Glomerular visceral epithelial cell (primary cell): ENCODE measurements around the gene AMOTL1.
A peak's percentile ranks its signal among the peaks of the same experiment; 100 is the strongest.

Experiments used
- DNase-seq: peaks from one replicate; pipeline ENCODE4 v3.0.0-alpha.2; 2016; ENCODE audit errors: extremely low spot score

Gene AMOTL1

DNA sequence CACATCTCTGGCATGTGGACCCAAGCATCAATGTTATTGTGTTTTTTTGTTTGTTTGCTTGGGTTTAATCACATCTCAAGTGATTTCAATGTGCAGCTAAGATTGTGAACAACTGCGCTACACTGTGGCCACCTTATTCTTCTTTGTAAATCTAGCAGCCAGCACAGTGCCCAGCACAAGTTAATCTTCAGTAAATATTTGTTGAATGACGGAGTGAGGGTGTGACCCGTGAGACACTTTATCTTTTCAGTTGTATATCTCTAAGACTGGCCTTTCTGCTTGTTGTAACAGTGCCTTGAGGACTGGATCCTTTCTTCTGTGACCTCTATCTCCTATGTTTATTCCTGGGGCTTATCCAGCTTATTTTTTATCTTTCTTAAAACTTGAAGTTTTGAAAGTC, 21.4 kb upstream of the AMOTL1 start:
- no peak for DNase-seq

DNA sequence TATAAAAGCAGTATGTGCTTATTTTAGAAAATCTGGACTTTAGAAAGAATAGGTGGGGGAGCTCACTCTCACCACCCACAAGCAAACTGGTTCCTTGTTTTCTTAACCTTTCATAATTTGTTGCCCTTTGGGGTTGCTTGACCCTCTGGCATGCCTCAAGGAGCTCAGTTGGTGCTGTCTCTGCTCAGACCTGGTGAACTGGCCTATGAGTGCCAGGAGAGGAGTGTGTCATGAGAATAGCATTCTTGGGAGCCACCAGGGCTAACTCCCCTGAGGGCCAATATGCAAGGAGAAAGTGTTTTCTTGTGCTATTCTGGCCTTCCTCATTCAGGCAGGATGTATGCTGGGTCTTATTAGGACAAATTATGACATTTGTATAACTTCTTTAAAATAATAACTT, 21.0 kb upstream of the AMOTL1 start:
- no peak for DNase-seq

DNA sequence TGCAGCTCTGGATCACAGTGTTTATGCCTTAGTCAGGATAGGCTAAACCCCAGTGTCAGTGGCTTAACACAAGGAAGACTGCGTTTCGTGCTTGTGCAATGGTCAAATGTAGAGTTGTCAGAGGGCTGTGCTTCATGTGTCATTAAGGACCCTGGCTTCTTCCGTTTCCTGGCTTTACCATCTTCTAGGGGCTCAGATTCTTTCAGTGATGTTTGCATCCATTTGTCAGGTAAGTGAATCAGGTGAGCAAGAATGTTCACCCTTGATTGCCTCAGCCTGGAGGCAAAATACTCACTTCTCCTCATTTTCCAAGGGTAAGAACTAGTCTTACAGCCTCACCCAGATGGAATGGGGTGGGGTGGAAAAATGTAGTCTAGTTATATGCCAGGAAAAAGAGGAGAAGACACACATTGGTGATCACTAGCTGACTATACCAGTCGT, 20.5 kb upstream of the AMOTL1 start:
- no peak for DNase-seq

DNA sequence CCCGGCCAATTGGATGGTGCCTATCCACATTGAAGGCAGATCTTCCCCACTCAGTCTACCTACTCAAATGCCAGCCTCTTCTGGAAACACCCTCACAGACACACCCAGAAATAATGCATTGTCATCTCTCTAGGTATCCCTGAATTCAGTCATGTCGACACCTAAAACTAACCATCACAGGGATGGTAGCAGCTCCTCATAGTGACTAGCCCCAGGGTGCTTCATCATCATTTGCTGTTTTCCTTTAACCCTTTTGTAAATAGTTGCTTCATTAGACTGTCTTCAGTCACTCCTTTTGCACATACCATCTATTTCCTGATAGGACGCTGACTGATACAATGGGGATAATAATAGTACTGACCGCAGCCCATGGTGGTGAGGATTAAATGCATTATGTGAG, 18.8 kb upstream of the AMOTL1 start:
- DNase-seq, result no peak

DNA sequence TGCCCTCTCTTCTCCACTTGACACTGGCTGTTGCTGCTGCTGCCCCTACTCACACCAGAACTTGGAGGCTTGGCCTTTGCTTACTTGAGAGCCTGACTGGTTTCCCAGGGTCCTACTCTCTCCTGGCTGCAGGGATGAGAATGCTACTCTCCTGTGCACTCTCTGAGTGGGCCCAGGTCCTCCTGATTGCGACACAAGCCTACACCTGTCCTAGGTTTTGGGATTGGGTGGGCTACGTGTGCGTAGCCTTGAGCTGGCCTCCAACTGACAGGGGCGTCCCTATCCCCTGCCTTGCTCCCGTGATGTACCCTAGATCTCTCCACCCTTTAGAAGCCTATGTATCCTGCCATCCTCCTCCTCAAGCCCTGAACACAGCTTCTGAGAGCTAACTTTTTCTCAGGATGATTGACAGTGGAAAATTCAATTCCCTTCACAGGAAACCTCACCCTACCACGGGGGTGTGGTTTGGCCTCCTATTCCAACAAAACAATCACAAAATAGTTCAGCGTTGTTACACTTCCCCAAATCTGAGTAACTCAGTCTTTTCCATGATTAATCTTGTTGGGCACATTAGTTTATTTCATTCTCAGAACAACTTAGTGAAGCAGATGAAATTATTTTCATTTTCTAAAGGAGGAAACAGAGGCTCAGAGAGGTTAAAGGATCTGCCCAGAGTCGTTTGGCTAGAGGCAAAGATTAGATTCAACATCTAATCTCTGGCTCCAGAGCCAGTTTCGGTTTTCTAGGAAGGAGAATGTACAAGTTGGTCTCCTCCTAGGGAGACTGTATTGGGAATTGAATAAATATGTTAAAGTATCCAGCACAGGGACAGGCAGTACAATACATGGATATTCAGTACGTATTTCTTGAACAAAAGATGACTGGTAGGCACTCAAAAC, 17.6 kb upstream of the AMOTL1 start:
- DNase-seq, result no peak

DNA sequence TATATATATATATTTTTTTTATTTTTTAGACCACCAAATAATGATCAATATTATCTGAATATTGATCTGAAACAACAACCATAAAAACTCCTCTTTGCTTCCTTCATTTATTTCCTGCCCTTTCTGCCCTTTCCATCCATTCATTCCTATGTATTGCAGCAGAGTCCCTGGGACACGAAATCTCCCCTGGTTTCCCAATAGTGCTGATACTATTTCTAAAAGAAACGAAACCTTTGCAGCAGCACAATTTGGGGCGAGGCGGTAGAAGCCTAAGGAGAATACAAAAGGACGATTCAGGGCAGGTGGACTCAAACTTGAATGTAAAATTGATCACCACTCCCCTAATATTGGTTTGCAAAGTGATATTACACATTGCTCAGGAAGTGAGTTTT, 16.9 kb upstream of the AMOTL1 start:
- no peak for DNase-seq

DNA sequence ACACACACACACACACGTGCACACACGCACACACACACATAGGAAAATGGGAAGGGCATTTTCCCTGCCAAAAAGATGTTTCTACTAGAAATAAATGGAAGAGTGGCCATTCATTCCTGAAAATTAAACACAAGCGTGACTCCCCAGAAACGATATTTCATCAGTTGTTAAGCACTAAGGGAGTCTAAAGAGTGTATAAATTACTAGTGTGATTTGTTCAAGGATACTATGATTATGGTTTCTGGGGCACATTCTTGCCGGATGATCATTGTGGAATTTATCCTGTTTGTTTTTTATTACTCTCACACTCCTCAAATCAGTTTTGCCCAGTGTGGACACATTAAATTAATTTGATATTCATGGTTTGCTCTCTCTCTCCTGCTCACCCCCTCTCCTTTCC, 16.4 kb upstream of the AMOTL1 start:
- DNase-seq, result no peak

DNA sequence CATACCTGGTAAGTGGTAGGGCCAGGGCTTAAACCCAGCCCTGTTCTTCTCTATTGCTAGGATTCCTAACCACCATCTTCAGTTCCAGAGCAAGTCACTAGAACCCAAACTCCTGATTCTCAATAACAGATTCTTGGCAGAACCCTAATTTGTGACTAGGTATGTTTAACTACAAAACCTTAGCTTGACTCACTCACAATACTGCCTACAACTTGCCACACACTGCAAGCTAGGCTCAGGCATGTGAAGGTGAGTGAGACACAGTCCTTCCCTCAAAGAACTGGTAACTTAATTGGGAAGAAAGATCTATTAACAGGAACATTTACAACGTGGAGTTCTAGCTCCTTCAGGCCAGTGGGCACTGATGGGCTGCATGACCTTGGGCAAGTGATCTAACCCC, 14.5 kb upstream of the AMOTL1 start:
- DNase-seq, result no peak

DNA sequence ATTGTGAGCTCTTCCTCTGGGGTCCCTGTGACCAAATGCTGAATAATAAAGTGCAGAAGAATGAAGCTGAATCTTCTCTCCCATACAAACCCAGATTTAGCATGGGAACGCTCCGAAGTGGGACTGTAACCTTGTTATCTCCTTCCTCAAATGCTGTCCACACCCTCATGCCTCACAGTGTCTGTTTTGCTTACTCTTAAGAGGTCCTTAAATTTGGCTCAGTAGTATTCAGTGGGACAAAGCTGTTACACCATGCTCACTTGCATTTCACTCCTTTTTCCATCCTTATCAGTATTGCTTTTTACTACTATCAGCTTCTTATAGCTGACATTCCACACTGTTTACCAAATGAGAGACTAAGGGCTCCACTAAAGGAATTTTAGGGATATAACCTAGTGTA, 13.8 kb upstream of the AMOTL1 start:
- DNase-seq, result no peak

DNA sequence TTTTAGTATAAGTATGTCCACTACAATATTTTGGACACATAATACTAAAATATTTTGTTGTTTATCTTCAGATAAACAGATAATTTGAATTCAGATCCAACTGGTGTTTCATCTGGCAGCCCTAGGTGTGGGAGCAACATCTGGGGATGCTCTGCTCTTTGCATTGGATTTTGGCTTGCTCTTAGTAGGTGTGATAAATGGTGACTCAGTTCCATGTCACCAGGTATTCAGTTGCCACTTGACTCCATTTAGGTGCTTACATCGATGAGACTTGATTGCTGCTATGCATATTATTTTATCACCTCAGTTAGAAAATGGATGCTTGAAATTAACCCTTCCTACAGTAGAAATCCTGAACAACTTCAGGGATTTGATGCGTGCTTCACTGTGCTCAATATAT, 13.3 kb upstream of the AMOTL1 start:
- no peak for DNase-seq

DNA sequence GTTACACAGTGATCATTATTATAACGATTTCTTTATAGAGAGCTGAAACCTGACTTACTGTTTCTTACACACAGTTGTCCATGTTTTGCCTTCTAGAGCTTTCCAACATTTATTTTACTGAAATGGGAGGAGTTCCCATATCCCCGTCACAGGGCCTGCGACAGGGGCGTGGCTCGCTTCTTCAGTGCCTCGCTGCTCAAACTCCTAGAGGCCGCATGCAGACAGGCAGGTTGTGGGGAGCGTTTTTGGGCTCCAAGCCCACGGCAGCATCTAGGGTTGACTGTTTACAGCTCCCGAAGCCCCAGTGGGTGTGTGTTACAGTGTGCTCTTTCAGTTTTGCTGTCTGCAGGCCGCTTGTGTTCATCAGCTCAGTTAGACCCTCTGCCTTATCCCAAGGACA, 12.7 kb upstream of the AMOTL1 start:
- DNase-seq, result no peak

DNA sequence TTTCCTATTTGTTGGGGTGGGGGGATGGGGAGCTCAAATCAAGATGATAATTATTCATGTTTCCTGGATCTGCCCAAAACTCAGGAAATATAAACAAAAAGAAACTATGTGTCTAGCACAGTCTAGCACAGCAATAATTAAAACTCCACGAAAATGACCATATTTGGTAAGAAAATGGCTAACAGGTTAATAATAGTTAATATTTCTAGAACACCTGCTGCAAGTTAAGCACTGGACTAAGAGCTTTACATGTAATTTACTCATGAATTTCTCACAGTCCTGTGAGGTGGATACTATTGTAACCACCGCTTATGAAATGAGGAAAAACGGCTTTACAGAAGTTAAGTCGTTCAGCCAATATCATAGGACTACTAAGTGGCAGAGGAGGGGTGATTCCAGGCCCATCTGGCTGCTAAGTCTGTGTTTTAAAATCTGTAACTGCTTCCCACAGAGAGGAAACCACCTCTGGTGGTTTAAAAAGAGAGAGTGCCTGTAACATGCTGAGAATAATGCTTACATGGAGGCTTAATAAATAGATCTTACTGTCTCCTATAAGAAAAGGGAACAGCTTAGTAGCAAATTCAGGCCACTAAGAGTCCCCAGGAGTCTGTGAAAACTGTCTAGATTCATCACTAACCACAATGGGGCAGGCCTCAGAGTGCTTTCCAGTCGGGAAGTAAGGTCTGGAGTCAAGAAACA, 11.0 kb upstream of the AMOTL1 start:
- no peak for DNase-seq

DNA sequence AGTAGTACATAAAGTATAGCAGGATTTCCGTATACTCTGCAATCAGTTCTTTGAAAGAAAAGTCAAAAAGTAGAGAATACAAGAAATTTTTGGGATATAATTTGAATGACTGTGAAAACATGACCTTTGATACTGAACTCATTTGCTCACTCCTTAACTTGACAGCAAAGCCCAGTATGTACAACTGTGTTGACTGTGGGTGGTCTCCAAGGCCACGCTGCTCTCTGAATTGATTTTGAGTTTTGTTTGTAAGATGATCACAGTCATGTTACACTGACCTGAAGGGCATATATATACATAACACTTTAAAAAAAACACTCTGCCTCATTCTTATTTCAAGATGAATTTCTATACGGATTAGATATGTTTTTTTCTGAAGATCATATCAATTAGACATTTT, 9.5 kb upstream of the AMOTL1 start:
- DNase-seq, result no peak

DNA sequence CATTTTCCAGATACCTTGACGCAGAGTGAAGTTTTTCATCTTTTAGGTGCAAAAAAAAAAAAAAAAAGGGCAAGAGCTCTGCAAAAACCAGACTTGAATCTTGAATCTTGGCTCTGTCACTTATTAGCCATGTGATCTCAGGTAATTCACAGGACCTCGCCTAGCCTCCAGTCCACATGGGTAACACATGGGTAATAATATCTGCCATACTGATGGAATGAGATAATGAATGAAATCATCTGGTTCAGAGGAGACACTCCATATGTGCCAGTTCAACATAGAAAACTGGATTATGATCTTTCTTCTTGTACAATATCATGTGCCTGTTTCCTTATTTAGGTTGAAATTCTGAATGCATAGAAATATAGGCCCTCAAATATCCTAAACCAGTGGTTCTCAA, 8.6 kb upstream of the AMOTL1 start:
- no peak for DNase-seq

DNA sequence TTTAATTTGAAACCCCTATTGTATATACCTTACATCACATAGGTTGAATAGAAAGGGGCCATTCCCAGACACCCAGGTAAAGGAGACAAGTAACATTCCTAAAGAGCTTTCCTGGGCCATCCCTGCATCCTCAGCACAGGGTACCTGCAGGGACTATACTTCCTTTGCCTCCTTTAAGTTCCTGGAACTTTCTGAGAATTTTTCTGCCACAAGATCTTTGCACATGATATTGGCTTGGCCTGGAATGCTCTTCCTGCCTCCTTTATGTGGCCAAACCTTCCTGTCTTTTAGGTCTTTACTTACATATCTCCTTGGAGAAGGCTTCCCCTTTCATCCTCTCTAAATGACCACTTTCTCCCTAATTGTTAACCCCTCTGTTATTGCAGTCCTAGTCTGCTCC, 7.9 kb upstream of the AMOTL1 start:
- DNase-seq, result no peak

DNA sequence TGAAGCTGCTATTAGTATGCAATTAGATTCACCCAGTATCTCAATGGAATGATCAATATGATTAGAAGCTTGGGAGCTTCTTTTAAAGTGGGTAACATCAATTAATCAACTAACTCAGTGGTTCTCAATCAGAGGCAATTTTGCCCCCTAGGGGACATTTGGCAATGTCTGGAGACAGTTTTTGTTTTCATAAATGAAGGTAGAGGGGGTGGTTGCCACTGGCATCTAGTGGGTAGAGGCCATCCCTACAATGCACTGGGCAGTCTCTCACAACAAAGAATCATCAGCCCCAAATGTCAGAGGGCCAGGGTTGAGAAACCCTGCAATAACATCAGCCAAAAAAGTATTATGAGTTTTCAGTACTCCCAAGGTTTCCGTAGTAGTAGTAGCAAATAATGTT, 5.9 kb upstream of the AMOTL1 start:
- DNase-seq, result peak; percentile 14

DNA sequence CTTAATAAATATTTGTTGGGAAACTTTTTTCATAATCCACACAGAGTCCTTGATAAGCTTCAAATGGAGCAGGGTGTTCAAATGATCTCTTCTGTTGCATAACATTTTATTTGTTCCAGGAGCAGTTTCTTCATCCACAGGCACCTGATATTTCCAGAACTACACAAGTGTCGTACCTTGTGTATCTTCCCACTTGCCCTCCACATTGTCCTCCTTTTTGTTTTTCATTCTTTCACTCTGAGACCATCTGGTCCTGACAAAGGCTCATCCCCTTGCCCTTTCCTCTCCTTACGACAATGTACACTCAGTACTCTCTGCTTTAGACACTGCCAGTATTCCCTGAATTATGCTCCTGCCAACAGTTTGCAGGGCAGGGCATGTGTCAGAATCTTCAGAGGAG, 5.2 kb upstream of the AMOTL1 start:
- no peak for DNase-seq

DNA sequence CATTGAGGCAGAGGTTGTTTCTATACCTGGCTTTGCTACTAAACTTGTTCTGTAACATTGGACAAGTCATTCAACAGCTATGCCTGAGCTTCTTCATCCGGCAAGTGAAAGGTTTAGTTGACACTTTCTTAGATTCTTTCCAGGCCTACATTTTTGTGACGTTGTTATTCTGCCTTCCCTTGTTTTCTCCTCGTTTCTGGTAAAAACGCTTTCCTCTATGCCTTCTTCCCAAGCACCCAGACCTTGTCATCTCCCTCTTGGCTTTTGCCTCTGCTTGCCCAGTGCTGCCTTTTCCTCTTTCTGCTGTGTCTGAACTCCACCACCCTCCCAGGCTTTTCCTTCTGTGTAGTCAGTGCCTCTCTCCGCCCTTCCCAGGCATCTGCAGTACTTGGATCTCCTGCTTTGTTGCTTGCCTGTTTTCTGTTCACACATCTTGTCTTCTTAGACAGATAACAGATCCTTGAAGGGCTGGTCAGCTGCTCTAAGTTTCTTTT, 1.4 kb upstream of the AMOTL1 start:
- no peak for DNase-seq

DNA sequence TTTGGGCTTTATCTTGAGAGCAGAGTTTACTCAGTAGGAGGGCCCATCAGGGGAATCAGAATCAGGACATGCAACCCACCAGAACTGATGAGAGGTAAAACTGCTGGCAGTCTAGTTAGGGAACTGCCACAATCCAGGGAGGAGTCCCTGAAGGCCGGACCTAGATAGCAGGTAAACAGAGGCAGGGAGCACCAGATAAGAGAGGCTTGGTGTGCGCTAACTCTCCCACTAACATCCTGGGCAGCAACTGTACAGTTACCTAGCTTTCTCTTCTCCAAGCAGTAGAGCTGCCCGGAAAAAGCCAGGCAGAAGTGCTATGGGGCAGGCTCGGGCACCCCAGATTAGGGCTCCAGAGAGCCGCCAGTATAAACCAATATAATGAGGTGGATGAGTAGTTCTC, 865 bp upstream of the AMOTL1 start:
- DNase-seq, result no peak

DNA sequence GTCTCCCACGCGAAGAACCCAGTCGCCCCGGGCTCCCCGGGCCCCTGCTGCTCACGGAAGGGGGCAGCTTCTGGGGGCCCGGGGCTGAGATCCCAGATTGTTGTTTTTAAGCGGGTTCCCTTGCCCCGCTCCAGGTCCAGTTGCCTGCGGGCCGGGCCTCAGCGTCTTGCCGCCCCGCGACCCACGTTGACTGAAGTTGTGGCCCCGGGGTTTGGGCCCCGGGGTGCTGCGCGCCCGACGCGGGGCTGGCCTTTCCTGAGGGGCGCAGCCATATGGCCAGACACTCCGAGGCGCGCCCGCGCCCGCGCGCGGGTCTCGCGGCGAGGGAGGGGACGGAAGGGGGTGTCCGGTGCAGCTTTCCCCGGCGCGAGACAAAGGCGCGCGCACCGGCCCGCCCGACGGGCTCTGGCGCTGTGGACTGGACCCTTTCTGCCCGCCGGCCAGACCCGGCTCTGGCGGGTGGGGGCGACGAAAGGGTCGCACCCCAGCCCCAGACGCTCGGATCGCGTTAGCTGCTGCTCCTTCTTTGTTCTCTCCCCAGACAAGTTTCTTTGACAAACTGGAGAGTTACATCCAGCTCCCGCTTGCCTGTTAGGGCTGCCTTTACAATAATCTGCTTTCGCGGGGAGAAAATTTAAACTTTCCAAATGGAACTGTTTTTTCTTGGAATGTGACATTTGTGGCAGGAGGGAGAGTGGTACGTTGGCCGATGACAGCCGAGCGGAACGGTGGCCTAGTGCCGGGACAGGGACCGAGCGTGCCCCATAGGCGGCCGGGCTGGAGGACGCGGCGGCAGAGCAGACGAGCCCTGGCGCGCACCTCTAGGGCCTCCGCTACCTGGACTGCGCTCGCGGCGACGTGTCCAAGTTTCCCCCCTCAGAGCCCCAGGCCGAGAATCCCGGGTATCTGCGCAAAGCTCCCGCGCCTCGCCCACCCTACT, 716 bp downstream of the AMOTL1 start:
- peak; percentile 55 for DNase-seq

DNA sequence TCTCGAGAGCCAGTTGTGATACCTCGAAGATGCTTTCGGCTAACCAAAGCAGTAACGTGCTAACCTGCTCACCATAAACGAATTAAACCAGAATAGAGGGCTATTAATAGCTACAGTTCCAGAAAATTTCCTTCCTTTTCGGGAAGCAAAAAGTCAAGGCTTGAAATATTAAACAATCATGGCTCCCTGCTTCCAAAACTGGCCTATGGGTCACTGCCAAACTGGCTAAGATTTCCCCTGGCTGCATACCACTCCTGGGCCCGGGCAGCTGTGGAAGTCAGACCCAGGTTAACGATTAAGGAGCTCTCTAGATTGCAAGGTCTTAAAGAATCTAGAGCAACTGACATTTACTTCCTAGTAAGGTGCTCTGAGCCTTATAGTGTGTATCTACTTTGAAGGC, 1.7 kb downstream of the AMOTL1 start:
- DNase-seq, result peak; percentile 44

DNA sequence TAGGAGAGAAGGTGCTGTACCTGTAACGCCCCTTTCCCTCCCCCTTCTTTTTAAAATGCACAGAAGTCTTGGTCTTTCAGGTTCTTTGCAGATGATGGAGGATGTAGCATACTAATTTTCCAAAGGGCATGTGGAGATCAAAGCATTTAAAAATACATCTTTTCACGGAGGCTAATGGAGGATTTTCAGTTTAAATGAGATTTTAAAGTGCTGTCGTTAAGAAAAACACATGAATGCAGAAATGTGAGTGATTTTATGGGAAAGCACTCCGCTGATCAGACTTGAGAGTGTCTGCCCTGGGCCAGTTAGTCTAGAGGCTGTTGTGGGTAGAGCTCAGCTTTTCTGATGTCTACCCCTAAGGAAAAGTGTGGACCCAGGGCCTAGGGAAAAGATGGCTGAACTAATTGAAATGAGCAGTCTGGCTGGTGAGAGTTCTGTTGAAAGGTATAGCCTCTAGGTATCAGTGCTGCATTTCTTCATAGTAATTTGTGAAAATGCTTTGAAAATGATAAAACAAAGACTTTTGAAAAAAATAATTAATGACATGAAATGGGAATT, 2.5 kb downstream of the AMOTL1 start:
- DNase-seq, result no peak
